ENCODE measurements around the gene GARIN6.

- TF ChIP-seq EZH2 (IDR thresholded peaks at IDR 0.05; ENCODE audit: insufficient read depth, low read length) (no peak), CTCF (IDR thresholded peaks at IDR 0.05; ENCODE audit: insufficient read depth, low read depth, low read length) (peak; percentile 42)
These were observed 11.3 kb downstream of the GARIN6 start for GRCh38 chr12:99658671-99659349.

Data from astrocyte (in vitro differentiated cells and primary cell).